Vagina (tissue), 2 donors: ENCODE data around the gene SMARCD2. TPM values are rescaled to one million over a fixed set of nuclear protein-coding genes. Genes with fewer than 3 reads are reported as not detected.

Experiments used
- DNase-seq, 2 donors: peaks; one replicate each; pipeline ENCODE4 v3.0.0-alpha.2; 2017; ENCODE audit errors: extremely low spot score in 2 of 2
- H3K27ac ChIP-seq: fragments of 200-600 bp; sonication (generic); one replicate; pipeline ENCODE4 v1.5.1; 2019
- H3K27me3 ChIP-seq: fragments of 200-600 bp; sonication (generic); one replicate; pipeline ENCODE4 v1.5.1; 2019
- H3K36me3 ChIP-seq, 2 donors: fragments of 200-600 bp; sonication (generic); one replicate each; pipeline ENCODE4 v1.5.1; 2017 to 2019
- H3K4me1 ChIP-seq: fragments of 200-600 bp; sonication (generic); one replicate; pipeline ENCODE4 v1.5.1; 2019
- H3K4me3 ChIP-seq, 2 donors: fragments of 200-600 bp; sonication (generic); 1 replicate in 1 of 2; 2 replicates in 1 of 2; pipeline ENCODE4 v1.5.1; 2016 to 2019
- H3K9me3 ChIP-seq: fragments of 200-600 bp; sonication (generic); one replicate; pipeline ENCODE4 v1.5.1; 2019
- POLR2A ChIP-seq, 2 donors: fragments of 450-650 bp; IDR thresholded peaks; one replicate each; pipeline ENCODE4 v1.6.1; 2017; ENCODE audit warnings: antibody characterized with exemption in 2 of 2, mild to moderate bottlenecking in 2 of 2, moderate library complexity in 2 of 2
- POLR2AphosphoS5 ChIP-seq, 2 donors: sonication (generic); formaldehyde crosslinking; IDR thresholded peaks; one replicate each; pipeline ENCODE4 v1.9.0; 2017; ENCODE audit warnings: antibody characterized with exemption in 2 of 2, mild to moderate bottlenecking in 2 of 2, low read depth in 1 of 2; ENCODE audit not compliant: insufficient read depth in 1 of 2
- intact Hi-C: fragments of 100-400 bp; cut with DNase I; formaldehyde crosslinking; loops from one replicate; pipeline ENCODE4 v1.15.1; 2023
- total RNA-seq: library from RNA; depleted of rRNA; stranded (reverse); fragments of >200 nt; gene quantifications from one replicate; pipeline ENCODE4 v1.2.3, GENCODE V29; 2016
- TF ChIP-seq, protein P1 (sequence below), 3 experiments: fragments of 450-650 bp in 2 of 3; fragments of 200-600 bp in 1 of 3; sonication (generic) in 1 of 3; IDR thresholded peaks; one replicate each; pipeline ENCODE4 v1.5.1; 2017 to 2019; ENCODE audit warnings: antibody characterized with exemption in 3 of 3, mild to moderate bottlenecking in 2 of 3, moderate library complexity in 2 of 3

The SMARCD2 gene
- total RNA-seq, 1 donor from 2014 or later, result 146 TPM

DNA sequence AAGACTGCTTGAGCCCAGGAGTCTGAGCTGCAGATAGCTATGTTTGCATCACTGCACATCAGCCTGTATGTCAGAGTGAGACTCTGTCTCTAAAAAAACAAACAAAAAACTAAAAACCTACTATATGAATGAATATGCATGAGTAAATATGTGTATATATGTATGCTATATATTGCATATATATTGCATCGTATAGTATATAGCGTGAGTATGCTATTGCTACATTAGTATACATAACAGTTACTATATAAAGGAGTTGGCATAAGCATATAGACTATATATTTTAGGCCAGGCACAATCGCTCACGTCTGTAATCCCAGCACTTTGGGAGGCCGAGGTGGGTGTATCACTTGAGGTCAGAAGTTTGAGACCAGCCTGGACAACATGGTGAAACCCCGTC lies 52.4 kb downstream of the SMARCD2 start:
- no peak for DNase-seq
- Histone ChIP-seq H3K9me3 (no peaks in the 10 kb centered on the region), H3K4me3 (no peak overlapping the region), H3K27ac (no peak overlapping the region), H3K27me3 (no peaks in the 10 kb centered on the region), H3K36me3 (peaks cover 0 to 82% of the 10 kb centered on the region in 2 donors), H3K4me1 (no peaks in the 10 kb centered on the region)
- no peak for TF ChIP-seq POLR2A (IDR thresholded peaks at IDR 0.05)
- TF ChIP-seq, protein P1, sequence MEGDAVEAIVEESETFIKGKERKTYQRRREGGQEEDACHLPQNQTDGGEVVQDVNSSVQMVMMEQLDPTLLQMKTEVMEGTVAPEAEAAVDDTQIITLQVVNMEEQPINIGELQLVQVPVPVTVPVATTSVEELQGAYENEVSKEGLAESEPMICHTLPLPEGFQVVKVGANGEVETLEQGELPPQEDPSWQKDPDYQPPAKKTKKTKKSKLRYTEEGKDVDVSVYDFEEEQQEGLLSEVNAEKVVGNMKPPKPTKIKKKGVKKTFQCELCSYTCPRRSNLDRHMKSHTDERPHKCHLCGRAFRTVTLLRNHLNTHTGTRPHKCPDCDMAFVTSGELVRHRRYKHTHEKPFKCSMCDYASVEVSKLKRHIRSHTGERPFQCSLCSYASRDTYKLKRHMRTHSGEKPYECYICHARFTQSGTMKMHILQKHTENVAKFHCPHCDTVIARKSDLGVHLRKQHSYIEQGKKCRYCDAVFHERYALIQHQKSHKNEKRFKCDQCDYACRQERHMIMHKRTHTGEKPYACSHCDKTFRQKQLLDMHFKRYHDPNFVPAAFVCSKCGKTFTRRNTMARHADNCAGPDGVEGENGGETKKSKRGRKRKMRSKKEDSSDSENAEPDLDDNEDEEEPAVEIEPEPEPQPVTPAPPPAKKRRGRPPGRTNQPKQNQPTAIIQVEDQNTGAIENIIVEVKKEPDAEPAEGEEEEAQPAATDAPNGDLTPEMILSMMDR (IDR thresholded peaks at IDR 0.05), result no peak
- no peak for TF ChIP-seq POLR2AphosphoS5 (IDR thresholded peaks at IDR 0.05; ENCODE audit: insufficient read depth in 1 of 2, low read depth in 1 of 2)
- intact Hi-C loops, result no loop called here

DNA sequence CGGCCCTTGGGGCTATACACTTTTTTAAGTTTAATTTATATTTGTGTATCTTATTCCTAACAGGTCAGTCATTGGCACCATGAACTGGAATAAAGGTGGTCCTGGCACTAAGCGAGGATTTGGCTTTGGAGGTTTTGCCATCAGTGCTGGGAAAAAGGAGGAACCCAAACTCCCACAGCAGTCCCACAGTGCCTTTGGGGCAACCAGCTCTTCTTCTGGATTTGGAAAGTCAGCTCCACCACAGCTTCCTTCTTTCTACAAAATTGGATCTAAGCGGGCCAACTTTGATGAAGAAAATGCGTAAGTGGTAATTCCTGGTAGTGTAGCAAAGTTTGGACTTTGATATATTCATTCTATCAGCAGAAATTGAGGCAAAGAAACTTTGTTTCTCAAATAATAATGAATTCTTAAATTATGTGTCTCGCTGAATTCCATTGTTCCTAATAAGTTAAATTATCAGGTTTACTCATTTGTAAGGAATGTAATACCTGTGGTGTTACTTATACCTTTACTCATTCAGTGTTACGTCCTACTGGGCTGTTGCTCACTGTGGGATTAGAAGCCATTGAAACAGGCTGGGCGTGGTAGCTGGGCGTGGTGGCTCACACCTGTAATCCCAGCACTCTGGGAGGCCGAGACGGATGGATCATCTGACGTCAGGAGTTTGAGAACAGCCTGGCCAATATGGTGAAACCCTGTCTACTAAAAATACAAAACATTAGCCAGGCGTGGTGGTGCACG lies 55.3 kb downstream of the SMARCD2 start:
- Histone ChIP-seq H3K27ac (no peak overlapping the region), H3K9me3 (no peaks in the 10 kb centered on the region), H3K4me3 (no peak overlapping the region), H3K36me3 (peaks cover 0 to 53% of the 10 kb centered on the region in 2 donors), H3K4me1 (no peaks in the 10 kb centered on the region), H3K27me3 (no peaks in the 10 kb centered on the region)
- TF ChIP-seq POLR2A (IDR thresholded peaks at IDR 0.05), result no peak
- TF ChIP-seq POLR2AphosphoS5 (IDR thresholded peaks at IDR 0.05; ENCODE audit: insufficient read depth in 1 of 2, low read depth in 1 of 2), result no peak
- TF ChIP-seq, protein P1 (IDR thresholded peaks at IDR 0.05), result no peak
- intact Hi-C loops, result no loop called here
- DNase-seq, result no peak

DNA sequence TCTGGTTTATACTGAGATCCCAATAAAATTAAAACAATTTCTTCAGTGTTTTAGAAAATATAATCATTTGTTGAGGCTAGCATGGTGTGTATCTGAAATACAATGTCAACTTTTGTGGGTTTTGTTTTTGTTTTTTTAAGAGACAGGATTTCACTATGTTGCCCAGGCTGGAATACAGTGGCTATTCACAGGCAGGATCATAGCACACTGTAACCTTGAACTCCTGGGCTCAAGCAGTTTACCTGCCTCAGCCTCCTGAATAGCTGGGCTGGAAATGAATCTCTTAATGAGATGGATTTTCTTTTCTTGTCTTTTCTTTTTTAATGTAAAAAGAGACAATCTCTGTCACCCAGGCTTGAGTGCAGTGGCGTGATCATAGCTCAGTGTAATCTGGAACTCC lies 56.4 kb downstream of the SMARCD2 start:
- no peak for DNase-seq
- no peak overlapping the region for H3K27ac ChIP-seq
- intact Hi-C loops, result no loop called here
- H3K9me3 ChIP-seq, result no peaks in the 10 kb centered on the region
- no peak overlapping the region for H3K4me3 ChIP-seq
- TF ChIP-seq POLR2A (IDR thresholded peaks at IDR 0.05) (no peak), POLR2AphosphoS5 (IDR thresholded peaks at IDR 0.05; ENCODE audit: insufficient read depth in 1 of 2, low read depth in 1 of 2) (no peak)
- TF ChIP-seq, protein P1 (IDR thresholded peaks at IDR 0.05), result no peak
- H3K27me3 ChIP-seq, result no peaks in the 10 kb centered on the region
- peaks cover 3% of the 10 kb centered on the region for H3K4me1 ChIP-seq
- H3K36me3 ChIP-seq, result peaks cover 0 to 42% of the 10 kb centered on the region in 2 donors

DNA sequence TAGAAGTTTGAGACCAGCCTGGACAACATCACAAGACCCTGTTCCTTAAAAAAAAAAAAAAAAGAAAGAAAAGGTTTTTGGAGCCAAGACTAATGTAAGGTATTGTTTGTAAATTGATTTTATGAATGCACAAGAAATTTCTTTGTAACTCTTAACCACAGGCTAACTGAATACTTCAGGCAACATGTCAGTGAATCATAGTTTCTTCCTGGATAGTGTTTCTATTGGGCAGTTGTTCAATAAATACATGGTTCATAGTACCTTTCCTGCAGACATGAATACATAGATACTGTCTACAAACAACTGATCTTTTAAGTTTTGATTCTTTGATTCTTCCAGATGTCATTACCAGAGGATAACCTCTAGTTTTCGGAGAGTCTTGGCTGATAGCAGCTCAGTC lies 56.9 kb downstream of the SMARCD2 start:
- intact Hi-C loops, result no loop called here
- Histone ChIP-seq H3K9me3 (no peaks in the 10 kb centered on the region), H3K36me3 (peaks cover 0 to 39% of the 10 kb centered on the region in 2 donors), H3K4me3 (no peak overlapping the region), H3K4me1 (peaks cover 9% of the 10 kb centered on the region), H3K27me3 (no peaks in the 10 kb centered on the region), H3K27ac (no peak overlapping the region)
- TF ChIP-seq POLR2AphosphoS5 (IDR thresholded peaks at IDR 0.05; ENCODE audit: insufficient read depth in 1 of 2, low read depth in 1 of 2) (no peak), POLR2A (IDR thresholded peaks at IDR 0.05) (no peak)
- TF ChIP-seq, protein P1 (IDR thresholded peaks at IDR 0.05), result no peak
- DNase-seq, result no peak

DNA sequence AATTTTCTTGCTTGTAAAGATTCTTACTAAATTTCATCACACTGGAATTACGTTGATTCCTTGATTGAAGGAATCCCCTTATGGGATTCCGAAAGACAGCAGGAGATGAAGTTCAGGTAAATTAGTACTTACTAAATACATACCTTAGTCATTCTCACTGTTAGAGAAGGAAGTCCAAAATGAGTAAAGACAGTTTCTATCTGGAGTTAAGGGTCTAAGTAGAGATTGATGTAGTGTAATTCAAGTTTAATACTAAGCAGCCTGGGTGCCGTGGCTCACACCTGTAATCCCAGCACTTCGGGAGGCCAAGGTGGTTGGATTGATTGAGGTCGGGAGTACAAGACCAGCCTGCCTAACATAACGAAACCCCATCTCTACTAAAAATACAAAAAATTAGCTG lies 59.0 kb downstream of the SMARCD2 start:
- Histone ChIP-seq H3K9me3 (no peaks in the 10 kb centered on the region), H3K27ac (no peak overlapping the region), H3K36me3 (peaks cover 0 to 24% of the 10 kb centered on the region in 2 donors), H3K4me1 (peaks cover 26% of the 10 kb centered on the region), H3K27me3 (no peaks in the 10 kb centered on the region), H3K4me3 (no peak overlapping the region)
- TF ChIP-seq POLR2AphosphoS5 (IDR thresholded peaks at IDR 0.05; ENCODE audit: insufficient read depth in 1 of 2, low read depth in 1 of 2) (no peak), POLR2A (IDR thresholded peaks at IDR 0.05) (no peak)
- TF ChIP-seq, protein P1 (IDR thresholded peaks at IDR 0.05), result no peak
- no peak for DNase-seq
- intact Hi-C loops, result no loop called here
